ENCODE data around the gene TOM1L1. TPM values are rescaled to one million over a fixed set of nuclear protein-coding genes. Genes with fewer than 3 reads are reported as not detected.

The TOM1L1 gene
- total RNA-seq, 1 donor from 2014 or later = 76.0 TPM

DNA sequence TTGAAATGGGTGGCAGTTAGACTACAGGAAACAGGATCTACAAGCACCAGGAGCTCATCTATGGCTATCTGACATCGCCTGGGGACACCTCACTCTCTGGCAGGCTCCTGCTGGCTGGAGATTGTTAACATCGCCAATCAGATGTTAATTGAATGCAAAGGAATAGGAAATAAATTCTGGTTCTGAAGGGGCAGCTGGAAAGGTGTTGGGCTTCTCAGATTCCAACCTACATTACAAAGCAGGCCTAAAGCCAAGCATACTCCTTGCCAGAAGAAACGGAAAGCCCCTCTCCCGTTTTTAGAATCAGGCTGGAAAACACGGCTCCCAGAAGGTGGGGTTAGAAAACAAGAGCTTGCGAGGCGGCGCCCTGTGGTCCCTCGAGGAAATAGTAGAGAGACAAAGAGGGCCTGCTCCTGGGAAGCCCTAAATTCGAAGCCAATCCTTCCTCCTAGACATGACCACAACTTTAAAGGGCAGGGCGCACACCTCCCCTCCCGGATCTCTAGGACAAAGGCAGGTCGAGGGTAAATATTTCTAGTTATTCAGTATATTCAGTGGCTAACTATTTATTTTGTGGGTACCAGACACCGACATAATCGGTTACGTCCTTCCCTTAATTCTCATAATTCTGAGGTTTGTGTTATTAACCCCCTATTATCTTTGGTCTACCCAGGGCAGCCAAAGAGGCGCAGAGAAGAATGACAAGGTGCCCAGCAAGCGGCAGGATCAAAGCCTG is 763 bp upstream of the TOM1L1 start:
- H3K36me3 ChIP-seq (ENCODE audit: control insufficient read depth, insufficient read depth, low read length) = no peaks in the 10 kb centered on the region
- H3K4me3 ChIP-seq (ENCODE audit: low read depth, low read length) = peak overlapping the region; percentile 56
- no peak for DNase-seq (ENCODE audit: low read depth)
- no peaks in the 10 kb centered on the region for H3K27me3 ChIP-seq (ENCODE audit: control insufficient read depth, insufficient read depth, low read length)
- TF ChIP-seq, protein P1, sequence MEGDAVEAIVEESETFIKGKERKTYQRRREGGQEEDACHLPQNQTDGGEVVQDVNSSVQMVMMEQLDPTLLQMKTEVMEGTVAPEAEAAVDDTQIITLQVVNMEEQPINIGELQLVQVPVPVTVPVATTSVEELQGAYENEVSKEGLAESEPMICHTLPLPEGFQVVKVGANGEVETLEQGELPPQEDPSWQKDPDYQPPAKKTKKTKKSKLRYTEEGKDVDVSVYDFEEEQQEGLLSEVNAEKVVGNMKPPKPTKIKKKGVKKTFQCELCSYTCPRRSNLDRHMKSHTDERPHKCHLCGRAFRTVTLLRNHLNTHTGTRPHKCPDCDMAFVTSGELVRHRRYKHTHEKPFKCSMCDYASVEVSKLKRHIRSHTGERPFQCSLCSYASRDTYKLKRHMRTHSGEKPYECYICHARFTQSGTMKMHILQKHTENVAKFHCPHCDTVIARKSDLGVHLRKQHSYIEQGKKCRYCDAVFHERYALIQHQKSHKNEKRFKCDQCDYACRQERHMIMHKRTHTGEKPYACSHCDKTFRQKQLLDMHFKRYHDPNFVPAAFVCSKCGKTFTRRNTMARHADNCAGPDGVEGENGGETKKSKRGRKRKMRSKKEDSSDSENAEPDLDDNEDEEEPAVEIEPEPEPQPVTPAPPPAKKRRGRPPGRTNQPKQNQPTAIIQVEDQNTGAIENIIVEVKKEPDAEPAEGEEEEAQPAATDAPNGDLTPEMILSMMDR (IDR thresholded peaks at IDR 0.05; ENCODE audit: insufficient read depth, low read length, poor library complexity, severe bottlenecking) = no peak

GRCh38 chr17:54901230-54901822 is 674 bp downstream of the TOM1L1 start:
- Histone ChIP-seq H3K36me3 (ENCODE audit: control insufficient read depth, insufficient read depth, low read length) (no peaks in the 10 kb centered on the region), H3K4me3 (ENCODE audit: low read depth, low read length) (peak overlapping the region; percentile 56), H3K27me3 (ENCODE audit: control insufficient read depth, insufficient read depth, low read length) (no peaks in the 10 kb centered on the region)
- peak; percentile 38 for DNase-seq (ENCODE audit: low read depth)
- TF ChIP-seq, protein P1 (IDR thresholded peaks at IDR 0.05; ENCODE audit: insufficient read depth, low read length, poor library complexity, severe bottlenecking) = no peak

- no peaks in the 10 kb centered on the region for H3K36me3 ChIP-seq (ENCODE audit: control insufficient read depth, insufficient read depth, low read length)
- peak overlapping the region; percentile 56 for H3K4me3 ChIP-seq (ENCODE audit: low read depth, low read length)
- no peak for DNase-seq (ENCODE audit: low read depth)
- H3K27me3 ChIP-seq (ENCODE audit: control insufficient read depth, insufficient read depth, low read length) = no peaks in the 10 kb centered on the region
- TF ChIP-seq, protein P1 (IDR thresholded peaks at IDR 0.05; ENCODE audit: insufficient read depth, low read length, poor library complexity, severe bottlenecking) = no peak
Measured at GRCh38 chr17:54902017-54902416, 1.4 kb downstream of the TOM1L1 start.

DNA sequence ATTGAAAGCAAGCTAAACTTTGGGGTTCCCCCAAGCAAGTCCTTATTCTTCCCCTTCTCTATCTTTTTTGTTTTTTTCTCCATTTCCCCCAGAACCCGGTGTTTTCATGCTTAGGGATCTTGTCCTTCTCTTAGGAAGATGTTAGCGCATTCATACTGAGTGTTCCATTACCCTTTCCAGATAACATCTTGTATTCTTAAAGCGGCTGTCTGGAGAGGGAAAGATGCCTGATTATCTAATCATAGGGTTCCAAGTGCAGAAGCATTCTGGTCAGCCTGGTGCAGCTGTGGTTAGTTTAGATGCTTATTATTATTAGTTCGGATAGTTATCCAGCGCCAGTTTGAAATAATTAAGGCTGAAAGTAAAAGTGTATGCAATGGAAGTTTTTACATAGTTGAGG is 2.0 kb downstream of the TOM1L1 start:
- H3K27me3 ChIP-seq (ENCODE audit: control insufficient read depth, insufficient read depth, low read length) = no peaks in the 10 kb centered on the region
- TF ChIP-seq, protein P1 (IDR thresholded peaks at IDR 0.05; ENCODE audit: insufficient read depth, low read length, poor library complexity, severe bottlenecking) = no peak

GRCh38 chr17:54903375-54903774 is 2.7 kb downstream of the TOM1L1 start:
- no peaks in the 10 kb centered on the region for H3K36me3 ChIP-seq (ENCODE audit: control insufficient read depth, insufficient read depth, low read length)
- TF ChIP-seq, protein P1 (IDR thresholded peaks at IDR 0.05; ENCODE audit: insufficient read depth, low read length, poor library complexity, severe bottlenecking) = no peak
- no peaks in the 10 kb centered on the region for H3K27me3 ChIP-seq (ENCODE audit: control insufficient read depth, insufficient read depth, low read length)
- DNase-seq (ENCODE audit: low read depth) = peak; percentile 63
- H3K4me3 ChIP-seq (ENCODE audit: low read depth, low read length) = no peak overlapping the region

More for the DNA sequence above, 2.0 kb downstream of the TOM1L1 start:
- Histone ChIP-seq H3K4me3 (ENCODE audit: low read depth, low read length) (no peak overlapping the region), H3K36me3 (ENCODE audit: control insufficient read depth, insufficient read depth, low read length) (no peaks in the 10 kb centered on the region)
- DNase-seq (ENCODE audit: low read depth) = no peak
